ENCODE measurements around the gene INTS13. TPM values are rescaled to one million over a fixed set of nuclear protein-coding genes. Genes with fewer than 3 reads are reported as not detected.

INTS13 gene
- total and polyA plus RNA-seq, 2 donors (not counting 1 experiment from before 2014, with no cell fraction given), result 9.2 to 16.2 TPM

GRCh38 chr12:26870491-26871419, 67.0 kb downstream of the INTS13 start:
- Histone ChIP-seq H4K20me1 (ENCODE audit: control insufficient read depth, insufficient read depth, low read length, poor library complexity, severe bottlenecking) (no peaks in the 10 kb centered on the region), H3K9ac (ENCODE audit: low read length) (no peak overlapping the region), H2AFZ (ENCODE audit: insufficient read depth, low read depth, low read length, poor library complexity, severe bottlenecking) (no peak overlapping the region), H3K4me1 (ENCODE audit: control insufficient read depth in 2 of 2, insufficient read depth in 2 of 2, low read length in 2 of 2) (no peaks in the 10 kb centered on the region), H3K4me2 (replicated peaks; ENCODE audit: low read depth, low read length, poor library complexity, severe bottlenecking) (no peak overlapping the region), H3K79me2 (ENCODE audit: control insufficient read depth, insufficient read depth, low read length) (no peaks in the 10 kb centered on the region), H3K36me3 (replicated peaks in 1 of 2; ENCODE audit: control extremely low read depth in 1 of 2, control insufficient read depth in 1 of 2, extremely low read depth in 1 of 2, insufficient read depth in 2 of 2, low read length in 1 of 2) (no peaks in the 10 kb centered on the region), H3K4me3 (ENCODE audit: control extremely low read depth in 1 of 5, extremely low read depth in 1 of 5, insufficient read depth in 1 of 5, low read depth in 2 of 5, low read length in 4 of 5) (no peak overlapping the region), H3K27me3 (replicated peaks in 1 of 4; ENCODE audit: control extremely low read depth in 1 of 4, control insufficient read depth in 3 of 4, insufficient read depth in 4 of 4, low read length in 3 of 4) (no peaks in the 10 kb centered on the region), H3K27ac (ENCODE audit: low read length in 2 of 2) (no peak overlapping the region), H3K9me3 (ENCODE audit: control extremely low read depth in 1 of 3, control insufficient read depth in 2 of 3, insufficient read depth in 1 of 3, low read length in 2 of 3) (no peaks in the 10 kb centered on the region)
- WGBS (ENCODE audit: insufficient coverage), result no CpG with 5 or more reads among the region's 11 CpGs
- peaks cover 11% of the 10 kb centered on the region for H3K4me1 Mint-ChIP-seq
- DNase-seq (no peak), ATAC-seq (ENCODE audit: low read depth) (no peak)
- H3K27ac Mint-ChIP-seq, result no peak overlapping the region
- intact Hi-C loops (cut with micrococcal nuclease), result no loop called here
- CTCF ChIA-PET, result interaction anchor here (1.0 to 4.4 kb wide), 3 partner anchors 8 to 169 kb away, joined by 3 to 19 read pairs (median 4); no protein-coding TSS in a partner anchor
- H3K9me3 Mint-ChIP-seq (ENCODE audit: insufficient read depth), result no peaks in the 10 kb centered on the region
- H3K4me3 Mint-ChIP-seq, result no peak overlapping the region
- no peaks in the 10 kb centered on the region for H3K27me3 Mint-ChIP-seq
- POLR2A ChIA-PET, result no interaction called here
- no peak for TF ChIP-seq CTCF (IDR thresholded peaks at IDR 0.05)
- no peak for TF ChIP-seq EZH2 (IDR thresholded peaks at IDR 0.05; ENCODE audit: borderline replicate concordance, insufficient read depth, low read depth, low read length, poor library complexity, severe bottlenecking)

GRCh38 chr12:26869908-26870459, 67.8 kb downstream of the INTS13 start:
- Histone ChIP-seq H3K9ac (ENCODE audit: low read length) (no peak overlapping the region), H2AFZ (ENCODE audit: insufficient read depth, low read depth, low read length, poor library complexity, severe bottlenecking) (no peak overlapping the region), H3K27me3 (replicated peaks in 1 of 4; ENCODE audit: control extremely low read depth in 1 of 4, control insufficient read depth in 3 of 4, insufficient read depth in 4 of 4, low read length in 3 of 4) (no peaks in the 10 kb centered on the region), H3K36me3 (replicated peaks in 1 of 2; ENCODE audit: control extremely low read depth in 1 of 2, control insufficient read depth in 1 of 2, extremely low read depth in 1 of 2, insufficient read depth in 2 of 2, low read length in 1 of 2) (no peaks in the 10 kb centered on the region), H3K27ac (ENCODE audit: low read length in 2 of 2) (no peak overlapping the region), H3K4me3 (ENCODE audit: control extremely low read depth in 1 of 5, extremely low read depth in 1 of 5, insufficient read depth in 1 of 5, low read depth in 2 of 5, low read length in 4 of 5) (no peak overlapping the region), H3K9me3 (ENCODE audit: control extremely low read depth in 1 of 3, control insufficient read depth in 2 of 3, insufficient read depth in 1 of 3, low read length in 2 of 3) (no peaks in the 10 kb centered on the region), H3K4me2 (replicated peaks; ENCODE audit: low read depth, low read length, poor library complexity, severe bottlenecking) (no peak overlapping the region), H4K20me1 (ENCODE audit: control insufficient read depth, insufficient read depth, low read length, poor library complexity, severe bottlenecking) (no peaks in the 10 kb centered on the region), H3K4me1 (ENCODE audit: control insufficient read depth in 2 of 2, insufficient read depth in 2 of 2, low read length in 2 of 2) (no peaks in the 10 kb centered on the region), H3K79me2 (ENCODE audit: control insufficient read depth, insufficient read depth, low read length) (no peaks in the 10 kb centered on the region)
- no peak overlapping the region for H3K27ac Mint-ChIP-seq
- ATAC-seq (ENCODE audit: low read depth) (no peak), DNase-seq (no peak)
- CTCF ChIA-PET, result interaction anchor here (1.0 to 4.4 kb wide), 3 partner anchors 9 to 169 kb away, joined by 3 to 19 read pairs (median 4); no protein-coding TSS in a partner anchor
- no peak overlapping the region for H3K4me3 Mint-ChIP-seq
- intact Hi-C loops (cut with micrococcal nuclease), result no loop called here
- TF ChIP-seq EZH2 (IDR thresholded peaks at IDR 0.05; ENCODE audit: borderline replicate concordance, insufficient read depth, low read depth, low read length, poor library complexity, severe bottlenecking) (no peak), CTCF (IDR thresholded peaks at IDR 0.05) (no peak)
- 71% methylated on average over 4 of the region's 6 CpGs for WGBS (ENCODE audit: insufficient coverage)
- H3K27me3 Mint-ChIP-seq, result no peaks in the 10 kb centered on the region
- POLR2A ChIA-PET, result no interaction called here
- H3K4me1 Mint-ChIP-seq, result peaks cover 11% of the 10 kb centered on the region
- H3K9me3 Mint-ChIP-seq (ENCODE audit: insufficient read depth), result no peaks in the 10 kb centered on the region

All from B cell (primary cell).